Keratinocyte (primary cell): ENCODE results near the gene GJA3. TPM values are rescaled to one million over a fixed set of nuclear protein-coding genes. Genes with fewer than 3 reads are reported as not detected.
A peak's percentile ranks its signal among the peaks of the same experiment; 100 is the strongest.

Experiments
- DNase-seq: peaks from one replicate; pipeline ENCODE4 v3.0.0-alpha.2; 2011; ENCODE audit warnings: low read depth, missing footprints, low spot score
- FAIRE-seq: peaks from 2 replicates; lab custom pipeline; 2011; peaks lifted over from hg19 to GRCh38; lab: Jason Lieb, UNC
- H2AFZ ChIP-seq: 2 replicates; pipeline ENCODE4 v1.6.0; 2012; ENCODE audit warnings: low read length, control low read depth, inconsistent platforms; ENCODE audit not compliant: control insufficient read depth
- H3K27ac ChIP-seq: 2 replicates; pipeline ENCODE4 v1.5.1; 2011; ENCODE audit warnings: low read length; ENCODE audit not compliant: control insufficient read depth, insufficient read depth
- H3K27me3 ChIP-seq: 3 replicates; pipeline ENCODE4 v1.6.0; 2011; ENCODE audit warnings: low read length; ENCODE audit not compliant: control insufficient read depth, insufficient read depth; ENCODE audit errors: extremely low read depth
- H3K36me3 ChIP-seq, 2 experiments: 2 replicates in 1 of 2; 3 replicates in 1 of 2; pipeline ENCODE4 v1.5.1; 2011; ENCODE audit warnings: low read length in 2 of 2, mild to moderate bottlenecking in 1 of 2; ENCODE audit not compliant: control insufficient read depth in 2 of 2, insufficient read depth in 2 of 2; ENCODE audit errors: extremely low read depth in 1 of 2
- H3K4me1 ChIP-seq: 3 replicates; pipeline ENCODE4 v1.5.1; 2011; ENCODE audit warnings: low read length; ENCODE audit not compliant: control insufficient read depth, insufficient read depth; ENCODE audit errors: extremely low read depth
- H3K4me2 ChIP-seq: 3 replicates; pipeline ENCODE4 v1.6.0; 2011; ENCODE audit warnings: low read depth, low read length; ENCODE audit not compliant: control insufficient read depth, insufficient read depth; ENCODE audit errors: extremely low read depth
- H3K4me3 ChIP-seq, 3 experiments: fragments of 200-600 bp in 1 of 3; sonication (generic) in 1 of 3; 2 replicates in 2 of 3; 3 replicates in 1 of 3; pipeline ENCODE4 v1.5.1; 2011 to 2016; ENCODE audit warnings: low read length in 3 of 3, mild to moderate bottlenecking in 3 of 3, control low read depth in 2 of 3, inconsistent platforms in 1 of 3, low read depth in 1 of 3, mixed read lengths in 1 of 3, mixed run types in 1 of 3, moderate library complexity in 1 of 3; ENCODE audit not compliant: control insufficient read depth in 2 of 3, insufficient read depth in 2 of 3; ENCODE audit errors: extremely low read depth in 1 of 3
- H3K79me2 ChIP-seq: 2 replicates; pipeline ENCODE4 v1.6.0; 2012; ENCODE audit warnings: low read length; ENCODE audit not compliant: control insufficient read depth, insufficient read depth
- H3K9ac ChIP-seq: 3 replicates; pipeline ENCODE4 v1.6.0; 2011; ENCODE audit warnings: low read length; ENCODE audit not compliant: control insufficient read depth, insufficient read depth; ENCODE audit errors: extremely low read depth
- H3K9me1 ChIP-seq: 3 replicates; pipeline ENCODE4 v1.6.0; 2011; ENCODE audit warnings: low read length; ENCODE audit not compliant: control insufficient read depth, insufficient read depth; ENCODE audit errors: extremely low read depth
- H3K9me3 ChIP-seq: 2 replicates; pipeline ENCODE4 v1.5.1; 2012; ENCODE audit warnings: low read depth, low read length; ENCODE audit not compliant: control insufficient read depth
- H4K20me1 ChIP-seq: 3 replicates; pipeline ENCODE4 v1.6.0; 2011; ENCODE audit warnings: low read length; ENCODE audit not compliant: control insufficient read depth, insufficient read depth; ENCODE audit errors: extremely low read depth
- CTCF ChIP-seq, 3 experiments: IDR thresholded peaks in 1 of 3; conservative IDR thresholded peaks in 1 of 3; optimal IDR thresholded peaks in 1 of 3; 2 replicates in 2 of 3; 3 replicates in 1 of 3; pipeline versions ENCODE3 to v1.5.1; 2011; ENCODE audit warnings: low read length in 3 of 3, mild to moderate bottlenecking in 3 of 3, moderate library complexity in 2 of 3, control low read depth in 1 of 3, inconsistent platforms in 1 of 3; ENCODE audit not compliant: insufficient read depth in 2 of 3; ENCODE audit errors: extremely low read depth in 1 of 3
- EZH2 ChIP-seq: IDR thresholded peaks from one replicate; pipeline ENCODE4 v1.6.1; 2012; ENCODE audit warnings: inconsistent platforms, mild to moderate bottlenecking, low read length, moderate library complexity
- dilution Hi-C: fragments of 300-500 bp; cut with MboI; formaldehyde crosslinking; loops from one replicate; pipeline ENCODE4 v1.7.0; 2020; ENCODE audit warnings: low sequenced_read_pairs; ENCODE audit not compliant: extremely low pct_ligation_motif_present
- polyA plus RNA-seq, 5 experiments: library from polyadenylated mRNA; depleted of rRNA in 3 of 5; stranded (reverse) in 3 of 5; stranded (forward) in 1 of 5; unstranded in 1 of 5; fragments of >200 nt; gene quantifications; 1 replicate in 1 of 5; 2 replicates in 3 of 5; 3 replicates in 1 of 5; pipeline versions ENCODE4 v1.2.1 to v1.2.3, GENCODE V29; 2011 to 2012; ENCODE audit warnings: missing spikeins in 2 of 5, low read depth in 1 of 5, low replicate concordance in 1 of 5

Gene GJA3
- polyA plus RNA-seq, 1 donor (not counting 4 experiments of a cell fraction or from before 2014, with no cell fraction given), result 0.09 TPM

- H3K9ac ChIP-seq, result no peak overlapping the region
- no peak for DNase-seq
- H2AFZ ChIP-seq, result no peak overlapping the region
- H3K4me1 ChIP-seq, result peaks cover 56% of the 10 kb centered on the region
- H3K4me2 ChIP-seq, result peak overlapping the region; percentile 36
- H3K79me2 ChIP-seq, result peaks cover 7% of the 10 kb centered on the region
- H3K36me3 ChIP-seq, result no peaks in the 10 kb centered on the region
- TF ChIP-seq EZH2, result no peak
- TF ChIP-seq CTCF (optimal IDR thresholded peaks at IDR 0.05 in 1 of 3, IDR thresholded peaks at IDR 0.05 in 1 of 3, conservative IDR thresholded peaks at IDR 0.05 in 1 of 3; ENCODE audit: extremely low read depth in 1 of 3, insufficient read depth in 2 of 3, low read length in 3 of 3), result no peak
- dilution Hi-C loops, result loop anchor here (25.0 kb wide), 2 partner anchors 192 to 292 kb away; no protein-coding TSS in a partner anchor
- no peaks in the 10 kb centered on the region for H4K20me1 ChIP-seq
- H3K27ac ChIP-seq, result no peak overlapping the region
- H3K9me3 ChIP-seq, result no peaks in the 10 kb centered on the region
- peak; percentile 20 for FAIRE-seq
- H3K4me3 ChIP-seq, result no peak overlapping the region
- no peaks in the 10 kb centered on the region for H3K27me3 ChIP-seq
- H3K9me1 ChIP-seq, result no peaks in the 10 kb centered on the region
These were observed 34.9 kb upstream of the GJA3 start for GRCh38 chr13:20195801-20196200.

GRCh38 chr13:20193907-20194631, 33.2 kb upstream of the GJA3 start:
- peak overlapping the region in 2 of 3 experiments; percentile 76 to 92 for H3K4me3 ChIP-seq
- peak overlapping the region; percentile 81 for H3K4me2 ChIP-seq
- H3K9me3 ChIP-seq, result no peaks in the 10 kb centered on the region
- dilution Hi-C loops, result loop anchor here (25.0 kb wide), 2 partner anchors 193 to 293 kb away; no protein-coding TSS in a partner anchor
- no peaks in the 10 kb centered on the region for H4K20me1 ChIP-seq
- no peak for TF ChIP-seq CTCF (optimal IDR thresholded peaks at IDR 0.05 in 1 of 3, IDR thresholded peaks at IDR 0.05 in 1 of 3, conservative IDR thresholded peaks at IDR 0.05 in 1 of 3; ENCODE audit: extremely low read depth in 1 of 3, insufficient read depth in 2 of 3, low read length in 3 of 3)
- no peak for TF ChIP-seq EZH2
- peak overlapping the region; percentile 84 for H3K9ac ChIP-seq
- no peaks in the 10 kb centered on the region for H3K9me1 ChIP-seq
- peak overlapping the region; percentile 46 for H3K27ac ChIP-seq
- H3K4me1 ChIP-seq, result peaks cover 71% of the 10 kb centered on the region
- FAIRE-seq (peak; percentile 75), DNase-seq (no peak)
- peak overlapping the region; percentile 62 for H2AFZ ChIP-seq
- H3K79me2 ChIP-seq, result peaks cover 15% of the 10 kb centered on the region
- peaks cover 5 to 8% of the 10 kb centered on the region in 2 experiments for H3K36me3 ChIP-seq
- no peaks in the 10 kb centered on the region for H3K27me3 ChIP-seq
